ENCODE measurements around the gene GTSE1. TPM values are rescaled to one million over a fixed set of nuclear protein-coding genes. Genes with fewer than 3 reads are reported as not detected.

Gene GTSE1
- total and polyA plus RNA-seq, 2 of the 13 experiments (the other 11 are each of a cell fraction or from before 2014, with no cell fraction given), result 10.7 to 13.5 TPM

GRCh38 chr22:46377525-46378425 is 81.1 kb downstream of the GTSE1 start (continued):
- TF ChIP-seq PRDM4 (CRISPR knock-in tag; IDR thresholded peaks at IDR 0.05; ENCODE audit: borderline replicate concordance) (no peak), ZNF891 (CRISPR knock-in tag; IDR thresholded peaks at IDR 0.05) (no peak; the same call in 1 of the 2 replicates), CTCF (CRISPR knock-in tag; IDR thresholded peaks at IDR 0.05) (peak; percentile 38), ZNF549 (CRISPR knock-in tag; IDR thresholded peaks at IDR 0.05) (no peak), ZNF331 (CRISPR knock-in tag; IDR thresholded peaks at IDR 0.05) (peak; percentile 91), NKX3-1 (CRISPR knock-in tag; IDR thresholded peaks at IDR 0.05) (peak; percentile 64; the same call in 1 of the 2 replicates), ZNF879 (CRISPR knock-in tag; IDR thresholded peaks at IDR 0.05) (peak; percentile 55; the same call in 1 of the 2 replicates), ZNF512B (CRISPR knock-in tag; IDR thresholded peaks at IDR 0.05; ENCODE audit: borderline replicate concordance) (no peak), TAF1 (CRISPR knock-in tag; IDR thresholded peaks at IDR 0.05) (no peak; the same call in none of the 2 replicates), RFX1 (IDR thresholded peaks at IDR 0.05) (no peak), CHCHD3 (CRISPR knock-in tag; IDR thresholded peaks at IDR 0.05) (no peak), HNF4G (IDR thresholded peaks at IDR 0.05; ENCODE audit: borderline replicate concordance, low read depth, low read length) (peak; percentile 58; the same call in 1 of the 2 replicates), HNF4G (CRISPR knock-in tag; IDR thresholded peaks at IDR 0.05; ENCODE audit: borderline replicate concordance, low read depth) (peak; percentile 67; the same call in 1 of the 2 replicates), STAG1 (CRISPR knock-in tag; IDR thresholded peaks at IDR 0.05) (peak; percentile 20; the same call in 1 of the 2 replicates), NFKBIZ (CRISPR knock-in tag; IDR thresholded peaks at IDR 0.05) (peak; percentile 59; the same call in 1 of the 2 replicates), ZNF691 (CRISPR knock-in tag; IDR thresholded peaks at IDR 0.05; ENCODE audit: borderline replicate concordance, low read depth) (no peak; the same call in none of the 2 replicates), HNF1B (CRISPR knock-in tag; IDR thresholded peaks at IDR 0.05) (peak; percentile 93), XRCC5 (optimal IDR thresholded peaks at IDR 0.05; ENCODE audit: low read length) (peak; percentile 65)

Measured in HepG2 (cell line).